ENCODE results near the gene TTYH1.
"Not testable (repeated sequence)": the region's sequence is repeated elsewhere in the genome, so short reads cannot be mapped to it uniquely, and the experiment has no call there.

The TTYH1 gene

DNA sequence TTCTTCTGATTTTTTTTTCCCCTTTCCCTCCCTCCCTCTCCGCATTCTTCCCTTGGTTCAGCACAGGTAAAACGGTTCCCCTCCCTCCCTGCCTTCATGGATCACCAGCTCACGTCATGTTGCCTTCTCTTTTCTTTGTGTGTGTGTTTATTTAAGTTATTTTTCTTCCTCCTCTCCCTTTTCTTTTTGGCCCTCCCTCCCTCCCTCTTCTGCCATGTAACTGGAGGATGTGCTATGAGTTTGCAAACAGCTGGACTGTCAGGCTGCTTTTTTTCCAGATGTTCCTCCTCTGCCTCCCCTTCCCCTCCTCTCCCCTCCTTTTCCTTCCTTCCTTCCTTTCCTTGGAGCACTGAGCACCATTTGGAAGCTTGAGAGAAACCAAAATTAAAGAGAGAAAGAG lies 46.3 kb downstream of the TTYH1 start:
- no peak for DNase-seq

DNA sequence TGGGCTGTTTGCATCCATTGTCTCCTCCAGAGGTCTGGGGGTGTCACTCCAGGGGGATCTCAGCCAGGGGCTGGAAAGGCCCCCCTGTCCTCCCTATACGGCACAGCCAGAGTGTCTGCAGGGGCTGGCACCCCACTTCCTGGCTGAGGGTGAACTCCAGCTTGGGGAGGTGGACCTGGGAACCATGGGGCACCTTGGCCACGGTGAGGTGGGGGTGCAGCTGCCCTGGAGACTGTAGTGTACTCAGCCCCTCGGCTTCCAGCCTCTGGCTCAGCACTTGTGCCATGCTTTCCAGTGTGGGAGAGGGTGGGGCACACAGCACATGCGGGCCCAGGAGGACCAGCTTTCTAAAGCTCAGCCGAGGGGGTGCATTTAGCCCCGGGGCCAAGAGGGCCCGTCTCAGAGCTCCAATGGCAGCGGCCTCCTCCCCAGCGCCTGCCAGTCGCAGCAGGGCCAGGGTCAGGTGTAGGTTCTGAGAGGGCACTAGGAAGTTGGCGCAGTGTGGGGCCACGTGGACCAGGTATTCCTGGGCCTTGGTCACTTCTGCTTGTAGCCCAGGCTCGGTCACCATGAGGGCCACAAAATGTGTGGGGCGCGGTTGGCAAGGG lies 46.9 kb downstream of the TTYH1 start:
- DNase-seq, result no peak

DNA sequence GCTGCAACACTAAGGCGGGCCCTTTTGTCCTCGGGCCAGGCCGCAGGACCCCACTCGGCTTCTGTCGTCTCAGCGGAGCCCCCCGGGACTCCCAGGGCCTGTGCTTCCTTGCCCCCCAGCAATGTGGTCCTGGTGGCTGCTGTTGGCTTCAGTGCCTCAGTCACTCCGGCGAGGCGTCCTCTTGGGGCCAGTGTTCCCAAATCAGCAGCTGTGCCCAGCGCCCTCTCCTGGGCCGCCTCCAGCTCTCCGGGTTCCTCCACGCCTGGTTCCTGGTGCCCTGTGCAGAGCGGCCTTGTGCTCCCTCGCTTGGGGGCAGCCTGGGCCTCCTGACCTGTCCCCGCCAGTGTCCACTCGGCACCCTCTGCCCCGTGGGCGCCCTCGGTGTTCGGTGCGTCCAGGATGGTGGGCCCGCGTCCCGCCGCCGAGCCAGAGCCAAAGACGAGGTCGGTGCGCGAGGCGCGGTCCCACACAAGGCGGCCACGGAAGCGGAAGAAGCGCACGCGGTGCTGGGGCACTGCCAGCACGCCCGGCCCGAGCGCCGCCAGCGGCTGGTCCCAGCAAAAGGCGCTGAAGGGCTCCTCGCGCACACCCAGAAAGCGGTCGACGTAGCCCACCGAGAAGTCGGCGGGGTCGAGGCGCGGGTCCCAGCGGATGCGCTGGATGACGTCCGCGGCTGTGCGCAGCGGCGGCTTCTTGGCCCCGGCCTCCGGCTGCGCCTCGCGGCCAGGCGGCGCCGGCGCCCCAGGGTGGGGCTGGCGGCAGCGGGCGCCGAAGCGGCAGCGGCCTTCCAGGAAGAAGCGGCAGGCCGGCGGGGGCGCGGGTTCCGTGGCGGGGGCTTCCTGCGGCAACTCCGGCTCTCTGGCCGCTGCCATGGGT lies 47.6 kb downstream of the TTYH1 start:
- no peak for DNase-seq

DNA sequence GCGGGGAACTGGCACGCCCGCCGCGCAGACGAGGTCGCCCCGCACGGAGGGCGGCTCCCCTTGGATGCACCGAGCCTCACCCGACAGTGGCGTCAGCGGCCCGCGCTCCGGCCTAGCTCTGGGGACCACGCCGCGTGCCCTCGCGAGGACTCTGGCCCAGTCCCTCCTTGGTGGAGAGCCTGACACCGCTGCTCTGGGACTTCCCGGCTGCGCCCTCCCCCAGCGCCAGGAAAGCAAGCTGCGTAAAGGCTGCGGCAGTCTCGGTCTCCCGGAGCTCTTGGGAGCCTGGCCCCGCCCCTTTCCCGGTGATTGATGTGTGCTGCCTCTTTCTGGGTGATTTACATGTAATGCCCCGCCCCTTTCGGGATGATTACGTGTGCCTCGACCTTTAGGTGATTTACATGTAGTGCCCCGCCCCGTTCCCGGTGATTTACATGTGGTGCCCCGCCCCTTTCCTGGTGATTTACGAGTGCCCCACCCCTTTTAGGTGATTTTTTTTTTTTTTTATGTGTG lies 48.3 kb downstream of the TTYH1 start, which contains the start of gene LENG9:
Gene LENG9, minus strand, starts transcription at position 248 of the 513 bp plus-strand sequence. CDS start 252 bp downstream, outside the sequence.
- no peak for DNase-seq

DNA sequence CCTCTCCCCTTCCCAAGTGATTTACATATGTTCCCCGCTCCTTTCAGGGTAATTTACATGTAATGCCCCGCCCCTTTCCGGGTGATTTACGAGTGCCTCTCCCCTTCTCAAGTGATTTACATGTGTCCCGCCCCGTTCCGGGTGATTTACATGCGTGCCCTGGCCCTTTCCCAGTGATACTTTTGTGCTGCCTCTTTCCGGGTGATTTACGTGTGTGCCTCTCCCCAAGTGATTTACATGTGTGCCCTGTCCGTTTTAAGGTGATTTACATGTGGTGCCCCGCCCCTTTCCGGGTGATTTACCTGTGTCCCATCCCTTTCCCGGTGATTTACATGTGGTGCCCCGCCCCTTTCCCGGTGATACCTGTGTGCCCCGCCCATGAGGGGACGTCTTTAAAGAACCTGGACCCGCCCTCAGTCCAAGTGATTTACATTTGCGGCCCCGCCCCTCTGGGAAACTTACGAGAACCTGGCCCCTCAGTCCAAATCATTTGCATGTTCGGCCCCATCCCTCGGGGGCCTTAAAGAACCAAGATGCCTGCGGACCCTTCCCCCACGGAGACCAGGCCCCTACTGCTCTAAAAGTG lies 48.9 kb downstream of the TTYH1 start:
- DNase-seq, result no peak

DNA sequence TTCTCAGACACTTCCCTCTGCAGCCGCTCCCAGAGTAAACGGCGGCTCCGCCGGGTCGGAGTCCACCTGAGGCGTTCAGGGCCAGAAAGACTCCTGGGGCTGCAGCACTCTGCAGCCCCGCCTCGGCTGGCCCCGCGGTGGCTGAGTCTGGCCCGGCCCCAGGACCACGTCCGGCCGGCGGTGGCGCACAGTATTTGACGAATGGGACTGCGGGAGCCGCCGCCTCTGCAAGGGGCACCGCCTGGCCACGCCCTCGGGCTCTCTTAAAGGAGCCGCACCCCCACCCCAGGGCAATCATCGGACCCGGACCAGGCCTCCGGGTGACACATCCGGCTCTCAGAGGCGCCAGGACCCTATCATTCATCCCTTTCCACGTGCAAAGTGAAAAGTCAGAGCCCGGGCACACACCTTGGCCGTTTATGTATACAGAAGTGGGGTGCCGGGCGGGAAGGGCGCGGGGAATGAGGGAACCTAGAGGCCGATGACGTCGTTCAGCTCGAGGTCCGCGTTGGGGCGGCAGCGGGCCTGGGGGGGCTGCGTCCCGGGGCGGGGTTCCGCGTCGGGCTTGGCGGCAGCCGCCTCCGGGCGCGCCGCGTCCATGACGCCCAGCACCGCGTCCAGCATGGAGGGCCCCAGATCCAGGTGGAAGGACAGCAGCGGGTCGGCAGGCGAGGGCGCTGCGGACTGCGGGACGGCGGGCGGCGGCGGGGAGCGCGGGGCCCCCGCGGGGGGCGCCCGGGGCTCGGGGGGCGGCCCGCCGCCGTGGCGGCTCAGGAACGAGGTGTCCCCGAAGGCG lies 49.6 kb downstream of the TTYH1 start:
- DNase-seq, result no peak

DNA sequence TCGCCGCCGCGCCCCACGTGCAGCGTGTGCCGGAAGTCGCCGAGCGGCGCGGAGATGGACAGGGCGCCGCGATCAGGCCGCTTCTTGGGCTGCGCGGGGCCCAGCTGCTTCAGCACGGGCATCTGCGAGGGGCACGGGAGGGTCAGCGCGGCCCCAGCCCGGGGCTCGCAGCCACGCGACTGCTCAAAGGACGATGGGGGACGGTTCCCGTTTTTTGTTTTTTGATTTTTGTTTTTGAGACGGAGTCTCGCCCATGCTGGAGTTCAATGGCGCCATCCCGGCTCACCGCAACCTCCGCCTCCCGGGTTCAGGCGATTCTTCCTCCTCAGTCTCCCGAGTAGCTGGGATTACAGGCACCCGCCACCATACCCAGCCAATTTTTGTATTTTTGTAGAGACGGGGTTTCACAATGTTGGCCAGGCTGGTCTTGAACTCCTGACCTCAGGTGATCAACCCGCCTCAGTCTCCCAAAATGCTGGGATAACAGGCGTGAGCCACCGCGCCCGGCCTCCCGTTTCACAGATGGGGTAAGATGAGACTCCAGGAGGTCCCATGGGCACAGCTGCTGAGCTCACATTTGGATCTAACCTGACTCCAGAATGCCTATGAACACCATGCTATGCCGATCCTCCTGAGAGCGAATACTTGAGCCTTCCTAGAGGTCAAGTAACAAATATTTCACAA lies 50.3 kb downstream of the TTYH1 start:
- no peak for DNase-seq

DNA sequence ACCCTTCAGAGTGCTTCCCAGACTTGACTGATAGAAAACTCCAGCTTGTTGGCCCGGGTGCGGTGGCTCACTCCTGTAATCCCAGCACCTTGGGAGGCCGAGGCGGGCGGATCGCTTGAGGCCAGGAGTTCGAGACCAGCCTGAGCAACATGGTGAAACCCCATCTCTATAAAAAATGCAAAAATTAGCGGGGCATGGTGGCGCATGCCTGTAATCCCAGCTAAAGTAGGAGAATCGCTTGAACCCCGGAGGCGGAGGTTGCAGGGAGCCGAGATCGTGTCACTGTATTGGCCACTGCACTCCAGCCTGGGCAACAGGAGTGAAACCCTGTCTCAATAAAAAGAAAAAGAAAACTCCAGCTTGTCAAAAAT lies 50.8 kb downstream of the TTYH1 start:
- DNase-seq, result not testable (repeated sequence)

DNA sequence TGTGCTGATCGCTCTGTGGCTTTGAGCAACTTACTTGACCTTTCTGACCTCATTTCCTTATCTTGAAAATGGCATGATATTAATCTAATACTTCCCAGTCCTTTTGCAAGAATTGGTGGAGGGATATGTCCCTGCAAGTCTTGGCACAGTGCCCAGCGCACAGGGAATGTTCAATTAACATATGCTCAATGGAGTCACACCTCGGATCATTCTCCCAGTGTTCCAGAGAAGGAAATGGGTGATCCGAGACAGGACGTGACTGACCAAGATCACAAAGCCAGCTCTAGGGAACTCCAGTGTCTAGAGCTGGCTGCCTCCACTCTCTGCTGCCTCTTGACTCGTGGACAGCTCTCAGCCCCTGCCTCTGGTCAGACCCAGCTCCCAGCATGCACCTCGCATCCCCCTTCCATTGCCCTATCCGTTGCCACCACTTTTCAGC lies 54.3 kb downstream of the TTYH1 start:
- no peak for DNase-seq

DNA sequence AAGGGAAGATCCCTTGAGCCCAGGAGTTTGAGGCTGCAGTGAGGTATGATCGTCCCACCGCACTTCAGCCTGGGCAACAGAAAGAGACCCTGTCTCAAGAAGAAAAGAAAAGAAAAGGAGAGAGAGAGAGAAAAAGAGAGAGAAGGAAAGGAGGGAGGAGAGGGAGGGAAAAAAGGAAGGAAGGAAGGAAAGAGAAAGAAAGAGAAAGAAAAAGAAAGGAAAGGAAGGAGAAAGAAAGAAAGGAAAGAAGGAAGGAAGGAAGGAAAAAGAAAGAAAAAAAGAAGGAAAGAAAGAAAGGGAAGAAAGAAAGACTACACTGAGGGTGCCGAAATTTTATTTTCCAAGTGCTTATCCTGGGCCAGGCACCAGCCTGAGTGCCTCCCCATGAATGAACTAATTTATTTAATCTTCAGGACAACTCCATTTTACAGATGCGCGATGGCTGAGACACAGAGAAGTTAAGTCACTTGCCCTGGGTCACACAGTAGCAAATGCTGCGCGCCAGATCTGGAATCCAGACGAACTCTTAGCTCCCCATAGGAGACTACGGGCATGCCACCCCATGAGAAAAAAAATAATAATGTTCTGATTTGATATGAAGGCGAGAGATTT lies 55.1 kb downstream of the TTYH1 start:
- DNase-seq, result no peak

DNA sequence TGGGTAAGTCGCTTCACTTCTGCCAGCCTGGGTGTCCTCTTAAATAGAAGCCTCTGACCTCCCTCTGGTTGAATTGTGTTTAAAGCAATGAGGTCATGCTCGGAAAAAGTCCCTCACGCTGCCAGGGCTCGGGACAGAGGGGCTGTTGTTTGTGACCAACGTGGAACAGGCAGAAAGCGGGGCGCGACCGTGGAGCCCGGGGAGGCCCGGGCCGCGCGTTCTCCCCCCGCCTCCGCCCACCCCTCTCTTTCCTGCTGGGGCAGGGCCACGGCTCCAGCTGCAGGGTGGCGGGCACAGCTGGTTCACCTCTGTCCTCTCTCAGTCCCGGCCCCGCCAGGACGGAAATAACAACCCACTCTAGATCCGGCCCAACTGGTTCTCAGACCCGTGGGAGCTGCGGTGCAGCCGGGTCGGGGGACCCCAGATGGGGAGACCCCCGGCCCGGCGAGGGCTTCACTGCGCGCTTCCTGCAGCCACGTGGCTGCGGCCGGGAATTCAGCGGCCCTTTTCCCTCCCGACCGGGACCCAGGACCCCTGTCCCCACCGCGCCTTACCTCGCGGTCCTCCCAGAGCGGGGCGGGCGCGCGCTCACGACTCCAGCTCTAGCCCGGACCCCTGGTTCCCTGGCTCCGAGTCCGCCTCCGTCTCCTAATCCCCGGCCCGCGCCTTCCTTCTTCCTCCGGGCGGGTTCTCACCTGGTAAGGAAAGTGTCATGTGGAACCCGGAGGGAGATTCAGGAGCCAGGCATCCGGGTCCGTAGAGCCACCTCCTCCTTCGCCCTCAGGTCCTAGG lies 55.9 kb downstream of the TTYH1 start:
- no peak for DNase-seq

DNA sequence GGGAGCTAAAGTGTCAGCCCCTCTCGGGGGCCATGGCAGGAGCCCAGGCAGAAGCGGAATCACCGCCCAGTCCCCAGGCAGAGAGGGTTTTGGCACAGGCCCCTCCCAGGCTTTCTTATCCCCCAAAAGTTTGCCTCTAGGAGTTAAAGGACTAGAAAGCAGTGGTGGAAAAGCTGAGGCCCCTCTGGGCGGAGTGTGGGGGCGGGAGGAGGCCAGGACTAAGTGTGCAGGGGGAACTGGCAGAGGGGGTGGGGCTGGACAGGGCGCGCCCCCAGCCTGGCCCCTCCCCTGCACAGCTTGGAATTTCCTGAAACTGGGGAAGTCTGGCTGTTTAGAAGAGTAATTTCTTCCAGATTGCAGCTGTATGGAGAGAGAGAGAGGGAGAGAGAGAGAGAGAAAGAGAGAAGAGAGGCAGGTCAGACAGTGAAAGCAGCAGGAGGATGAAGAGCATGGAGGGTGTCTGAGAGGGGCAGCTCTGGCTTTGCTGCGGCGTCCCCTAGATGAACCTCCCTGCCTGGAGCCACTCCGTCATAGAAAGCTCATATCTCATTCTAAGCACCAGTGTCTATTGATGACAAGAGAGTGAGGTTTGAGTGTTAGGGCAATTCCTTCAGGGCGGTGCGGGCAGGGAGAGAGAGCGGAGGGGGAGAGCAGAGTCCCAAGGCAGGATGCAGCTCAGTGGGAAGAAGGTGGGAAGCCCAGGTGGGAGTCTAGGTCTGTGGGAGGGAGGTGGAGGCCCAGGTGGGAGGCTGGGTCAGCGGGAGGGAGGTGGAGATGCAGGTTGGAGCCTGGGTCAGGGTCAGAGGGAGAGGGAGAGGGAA lies 58.0 kb downstream of the TTYH1 start, which contains the start of gene CDC42EP5:
Gene CDC42EP5, minus strand, starts transcription at position 226 of the 821 bp plus-strand sequence. CDS start 7,749 bp downstream, outside the sequence.
- DNase-seq, result no peak

DNA sequence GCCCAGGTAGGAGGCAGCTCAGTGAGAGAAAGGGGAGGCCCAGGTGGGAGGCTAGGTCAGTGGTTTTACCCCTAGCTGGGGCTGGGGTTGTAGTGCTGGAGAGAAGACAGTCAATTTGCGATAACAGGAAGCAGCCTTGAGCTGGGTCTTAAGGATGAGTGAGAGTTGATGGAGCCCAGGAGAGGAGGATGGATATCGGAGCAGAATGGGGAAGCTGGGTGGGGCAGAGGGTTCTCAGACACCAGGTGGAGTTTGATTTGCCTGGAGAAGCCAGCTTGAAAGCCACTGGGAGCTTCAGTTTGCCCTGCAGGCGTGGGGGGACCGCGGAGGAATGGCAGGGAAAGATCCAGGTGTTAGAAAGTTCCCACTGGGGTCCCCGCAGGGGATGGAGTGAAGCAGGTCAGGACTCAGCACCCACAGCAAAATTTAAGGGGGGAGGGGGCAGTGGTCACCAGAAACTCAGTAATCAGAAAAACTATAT lies 58.7 kb downstream of the TTYH1 start:
- DNase-seq, result no peak

DNA sequence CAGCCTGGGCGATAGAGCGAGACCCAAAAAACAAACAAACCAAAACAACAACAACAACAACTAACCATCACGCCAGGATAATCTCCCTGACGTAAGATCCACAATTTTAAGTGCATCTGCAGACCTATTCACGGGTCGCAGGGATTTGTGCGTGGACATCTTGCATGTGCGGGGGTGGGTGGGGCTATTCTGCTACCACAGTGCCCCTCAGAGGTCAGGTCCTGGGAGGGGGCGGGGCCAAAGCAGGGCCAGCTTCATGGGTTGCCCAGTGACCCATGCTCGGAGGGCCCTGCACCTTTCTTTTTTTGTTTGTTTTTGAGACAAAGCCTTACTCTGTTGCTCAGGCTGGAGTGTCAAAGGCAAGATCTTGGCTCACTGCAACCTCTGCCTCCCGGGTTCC lies 60.4 kb downstream of the TTYH1 start:
- no peak for DNase-seq

DNA sequence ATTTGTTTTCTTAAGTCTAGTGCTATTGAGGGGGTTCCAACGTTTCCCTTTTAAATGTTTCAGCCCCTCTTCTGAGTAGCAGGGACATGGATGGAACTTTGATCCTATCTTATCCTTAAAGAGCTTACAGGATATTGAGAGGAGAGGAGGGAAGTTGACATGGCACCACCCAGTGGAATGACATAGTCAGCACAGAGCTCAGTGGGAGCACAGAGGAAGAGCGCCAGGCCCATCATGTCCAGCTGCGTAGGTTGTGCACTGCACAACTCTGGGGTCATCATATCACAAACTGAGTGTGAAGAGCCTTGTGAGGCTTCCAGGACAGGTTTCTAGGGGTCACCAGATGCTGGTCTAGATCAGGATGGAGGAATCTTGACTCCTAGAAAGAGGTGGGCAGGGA lies 62.4 kb downstream of the TTYH1 start:
- no peak for DNase-seq

DNA sequence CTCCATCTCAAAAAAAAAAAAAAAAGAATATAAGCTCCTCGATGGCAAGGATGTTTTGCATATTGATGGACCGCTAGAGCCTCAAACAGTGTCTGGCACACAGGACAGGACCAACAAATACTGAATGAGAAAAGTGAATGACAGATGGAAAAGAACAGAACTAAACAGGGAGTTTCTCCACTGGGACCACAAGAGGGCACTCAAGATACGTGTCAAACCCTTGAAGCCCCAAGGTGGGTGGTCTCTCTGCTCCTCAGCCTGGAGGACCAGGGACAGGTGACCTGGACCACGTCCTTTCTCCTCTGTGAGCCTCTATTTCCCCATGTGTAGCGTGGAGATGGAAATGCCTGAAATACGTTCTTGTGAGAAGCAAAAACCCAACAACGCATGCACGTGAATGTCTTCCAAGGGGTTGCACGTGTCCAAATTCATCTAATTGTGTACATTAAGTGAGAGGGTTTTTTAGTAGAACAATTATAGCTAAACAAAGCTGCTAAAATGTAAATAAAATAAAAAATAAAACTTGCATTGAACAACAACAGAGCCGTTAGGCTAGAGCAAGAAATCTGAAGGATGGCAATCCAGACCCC lies 63.5 kb downstream of the TTYH1 start:
- DNase-seq, result no peak

DNA sequence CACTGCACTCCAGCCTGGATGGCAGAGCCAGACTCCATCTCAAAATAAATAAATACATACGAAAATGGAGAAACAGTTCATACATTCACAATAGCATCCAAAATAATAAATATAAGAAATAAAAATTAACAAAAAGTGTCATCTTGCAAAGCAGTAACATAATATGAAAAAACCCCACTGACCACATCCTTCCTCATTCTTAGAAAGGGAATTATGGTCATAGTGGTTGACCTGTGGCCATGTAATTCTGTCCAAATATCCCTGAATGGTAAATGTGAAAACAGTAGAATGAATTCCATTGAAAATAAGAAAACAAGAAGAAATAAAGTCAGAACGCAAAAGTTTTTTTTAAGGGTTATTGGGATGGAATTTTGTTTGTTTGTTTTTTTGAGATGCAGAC lies 64.8 kb downstream of the TTYH1 start:
- no peak for DNase-seq

DNA sequence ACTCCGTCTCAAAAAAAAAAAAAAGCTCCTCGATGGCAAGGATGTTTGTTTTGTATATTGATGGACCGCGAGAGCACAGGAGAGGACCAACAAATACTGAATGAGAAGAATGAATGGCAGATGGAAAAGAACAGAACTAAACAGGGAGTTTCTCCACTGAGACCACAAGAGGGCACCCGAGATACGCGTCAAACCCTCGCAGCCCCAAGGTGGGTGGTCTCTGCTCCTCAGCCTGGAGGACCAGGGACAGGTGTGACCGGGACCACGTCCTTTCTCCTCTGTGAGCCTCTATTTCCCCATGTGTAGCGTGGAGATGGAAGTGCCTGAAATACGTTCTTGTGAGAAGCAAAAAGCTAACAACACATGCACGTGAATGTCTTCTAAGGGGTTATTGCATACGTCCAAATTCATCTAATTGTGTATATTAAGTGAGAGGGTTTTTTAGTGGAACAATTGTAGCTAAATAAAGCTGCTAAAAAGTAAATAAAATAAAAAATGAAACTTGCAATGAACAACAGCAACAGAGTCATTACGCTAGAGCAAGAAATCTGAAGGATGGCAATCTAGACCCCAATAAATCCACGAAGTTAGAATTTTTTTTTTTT lies 66.2 kb downstream of the TTYH1 start:
- DNase-seq, result no peak

DNA sequence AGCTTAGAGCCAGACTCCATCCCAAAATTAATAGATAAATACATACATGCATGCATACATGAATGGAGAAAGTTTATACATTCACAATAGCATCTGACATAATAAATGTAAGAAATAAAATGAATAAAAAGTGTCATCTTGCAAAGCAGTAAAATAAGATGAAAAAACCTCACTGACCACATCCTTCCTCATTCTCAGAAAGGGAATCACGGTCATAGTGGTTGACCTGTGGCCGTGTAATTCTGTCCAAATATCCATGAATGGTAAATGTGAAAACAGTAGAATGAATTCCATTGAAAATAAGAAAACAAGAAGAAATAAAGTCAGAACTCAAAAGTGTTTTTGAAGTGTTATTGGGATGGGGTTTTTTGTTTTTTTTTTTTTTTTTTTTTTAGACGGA lies 67.6 kb downstream of the TTYH1 start:
- DNase-seq, result no peak

Measured in cortex of kidney (tissue), 1 donor.